Lower leg skin (tissue), 3 donors: ENCODE data around the gene SSR4.

Experiments
- POLR2A ChIP-seq, 2 donors: fragments of 450-650 bp; IDR thresholded peaks; one replicate each; pipeline ENCODE4 v1.6.1; 2016 to 2017; ENCODE audit warnings: antibody characterized with exemption in 2 of 2, mild to moderate bottlenecking in 1 of 2, moderate library complexity in 1 of 2
- TF ChIP-seq, protein P1 (sequence below), 3 donors: fragments of 450-650 bp; IDR thresholded peaks; one replicate each; pipeline ENCODE4 v1.5.1; 2016; ENCODE audit warnings: antibody characterized with exemption in 3 of 3, mild to moderate bottlenecking in 3 of 3, moderate library complexity in 2 of 3

DNA sequence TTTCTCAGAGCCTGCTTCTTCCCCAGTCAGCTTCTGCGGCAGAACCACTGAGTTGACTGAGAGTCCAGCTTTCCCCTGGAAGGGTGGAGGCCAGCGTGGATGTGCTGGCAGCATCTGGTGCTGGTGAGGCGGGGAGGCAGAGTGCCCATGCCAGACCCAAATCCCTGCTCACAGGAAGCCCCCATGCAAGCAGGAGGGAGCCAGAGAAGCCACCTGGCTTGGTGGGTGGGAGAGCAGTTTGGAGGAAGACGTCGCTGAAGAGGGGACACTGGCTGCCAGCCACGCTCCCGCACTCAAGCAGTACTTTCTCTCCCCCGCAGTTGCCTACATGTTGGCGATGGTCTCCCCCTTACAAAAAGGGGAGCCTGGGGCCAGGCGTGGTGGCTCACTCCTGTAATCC, 29.9 kb downstream of the SSR4 start:
- TF ChIP-seq, protein P1, sequence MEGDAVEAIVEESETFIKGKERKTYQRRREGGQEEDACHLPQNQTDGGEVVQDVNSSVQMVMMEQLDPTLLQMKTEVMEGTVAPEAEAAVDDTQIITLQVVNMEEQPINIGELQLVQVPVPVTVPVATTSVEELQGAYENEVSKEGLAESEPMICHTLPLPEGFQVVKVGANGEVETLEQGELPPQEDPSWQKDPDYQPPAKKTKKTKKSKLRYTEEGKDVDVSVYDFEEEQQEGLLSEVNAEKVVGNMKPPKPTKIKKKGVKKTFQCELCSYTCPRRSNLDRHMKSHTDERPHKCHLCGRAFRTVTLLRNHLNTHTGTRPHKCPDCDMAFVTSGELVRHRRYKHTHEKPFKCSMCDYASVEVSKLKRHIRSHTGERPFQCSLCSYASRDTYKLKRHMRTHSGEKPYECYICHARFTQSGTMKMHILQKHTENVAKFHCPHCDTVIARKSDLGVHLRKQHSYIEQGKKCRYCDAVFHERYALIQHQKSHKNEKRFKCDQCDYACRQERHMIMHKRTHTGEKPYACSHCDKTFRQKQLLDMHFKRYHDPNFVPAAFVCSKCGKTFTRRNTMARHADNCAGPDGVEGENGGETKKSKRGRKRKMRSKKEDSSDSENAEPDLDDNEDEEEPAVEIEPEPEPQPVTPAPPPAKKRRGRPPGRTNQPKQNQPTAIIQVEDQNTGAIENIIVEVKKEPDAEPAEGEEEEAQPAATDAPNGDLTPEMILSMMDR (IDR thresholded peaks at IDR 0.05) = no peak
- TF ChIP-seq POLR2A (IDR thresholded peaks at IDR 0.05) = no peak
